B cell (primary cell): ENCODE data around the gene EFCAB13.

Experiments used
- CTCF ChIP-seq: fragments of 200-600 bp; IDR thresholded peaks from one replicate; pipeline ENCODE4 v1.8.0; 2022; ENCODE audit warnings: antibody characterized with exemption, mild to moderate bottlenecking
- EZH2 ChIP-seq: IDR thresholded peaks from 2 replicates; pipeline ENCODE4 v1.6.1; 2012; ENCODE audit warnings: borderline replicate concordance, low read depth, mild to moderate bottlenecking, moderate library complexity, low read length; ENCODE audit not compliant: insufficient read depth, poor library complexity, severe bottlenecking

- TF ChIP-seq CTCF (no peak), EZH2 (no peak)
These were observed 49.2 kb downstream of the EFCAB13 start for GRCh38 chr17:47373002-47373401.
